Inflammatory macrophage treated with lipopolysaccharide for 1 hour (primary cell): ENCODE data around the gene SH3RF2.
A peak's percentile ranks its signal among the peaks of the same experiment; 100 is the strongest.
"Not testable (repeated sequence)": the region's sequence is repeated elsewhere in the genome, so short reads cannot be mapped to it uniquely, and the experiment has no call there.

ENCODE experiments used
- DNase-seq, 2 donors: peaks; one replicate each; pipeline ENCODE4 v3.0.0-alpha.2; 2020 to 2022

Gene SH3RF2

DNA sequence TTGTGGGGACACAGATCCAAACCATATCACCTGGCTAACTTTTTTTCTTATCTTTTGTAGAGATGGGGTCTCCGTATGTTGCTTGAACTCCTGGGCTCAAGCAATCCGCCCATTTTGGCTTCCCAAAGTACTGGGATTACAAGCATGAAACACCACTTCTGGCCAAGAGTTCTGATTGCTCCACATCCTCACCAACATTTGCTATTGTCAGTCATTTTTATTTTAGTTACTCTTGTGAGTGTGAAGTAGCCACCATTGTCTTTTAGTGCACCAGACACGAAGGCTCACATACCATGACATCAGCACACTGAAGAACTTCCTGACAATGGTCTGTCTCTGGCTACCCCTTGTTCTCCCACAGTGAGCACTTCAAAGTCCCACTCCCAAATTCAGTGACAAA lies 151.7 kb downstream of the SH3RF2 start:
- DNase-seq = no peak

DNA sequence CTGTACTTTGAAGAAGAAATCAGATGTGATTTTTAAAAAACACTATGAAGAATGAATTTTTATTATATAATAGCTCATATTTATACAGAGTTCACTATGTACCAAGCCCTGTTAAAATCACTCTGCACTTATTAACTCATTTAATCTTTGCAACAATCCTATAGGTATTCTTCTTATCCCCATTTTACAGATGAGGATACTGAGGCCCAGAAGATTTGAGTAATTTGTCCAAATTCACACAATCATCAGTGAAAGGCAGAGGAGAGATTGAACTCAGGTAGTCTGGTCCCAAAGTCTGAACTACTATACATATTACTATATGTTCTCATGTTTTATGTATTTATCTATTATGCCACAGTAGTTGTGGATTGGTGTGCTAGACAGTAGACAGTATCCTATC lies 152.9 kb downstream of the SH3RF2 start:
- DNase-seq = no peak

DNA sequence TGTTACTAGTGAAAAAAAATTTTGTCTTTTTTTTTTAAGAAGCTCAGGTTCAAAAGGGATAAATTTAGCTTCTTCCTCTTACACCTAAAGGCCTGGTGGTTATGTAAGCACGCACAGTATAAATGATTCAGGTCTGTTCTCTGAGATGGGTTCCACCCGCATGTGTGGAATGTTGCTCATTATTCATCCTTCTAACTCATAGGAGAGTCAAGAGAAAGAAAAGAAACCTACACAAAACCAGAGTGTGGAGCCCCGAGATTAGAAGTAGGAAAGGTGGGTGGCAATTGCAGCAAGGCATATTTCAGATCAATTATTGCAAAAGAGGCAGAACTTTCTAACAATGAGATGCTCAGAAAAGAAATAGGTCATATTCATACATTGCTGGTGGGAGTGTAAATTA lies 155.5 kb downstream of the SH3RF2 start:
- no peak for DNase-seq

DNA sequence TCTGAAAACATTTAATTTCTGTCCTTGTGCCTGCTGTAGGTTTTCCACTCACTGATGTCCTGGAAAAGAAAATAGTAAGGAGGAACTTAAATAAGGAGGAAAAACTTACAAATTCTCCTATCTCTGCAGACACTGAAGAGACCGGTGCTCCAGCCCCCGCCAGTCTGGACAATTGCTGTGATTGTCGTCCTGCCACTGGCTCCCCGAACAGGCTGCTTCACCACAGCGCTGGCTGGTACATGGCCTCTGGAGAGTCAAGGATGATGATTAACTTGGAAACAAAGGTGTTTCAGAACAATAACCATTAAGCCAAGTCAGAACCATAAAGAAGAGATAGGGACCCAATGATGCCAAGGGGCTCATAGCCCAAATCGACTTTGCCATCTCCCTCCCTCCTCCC lies 161.7 kb downstream of the SH3RF2 start:
- DNase-seq = no peak

DNA sequence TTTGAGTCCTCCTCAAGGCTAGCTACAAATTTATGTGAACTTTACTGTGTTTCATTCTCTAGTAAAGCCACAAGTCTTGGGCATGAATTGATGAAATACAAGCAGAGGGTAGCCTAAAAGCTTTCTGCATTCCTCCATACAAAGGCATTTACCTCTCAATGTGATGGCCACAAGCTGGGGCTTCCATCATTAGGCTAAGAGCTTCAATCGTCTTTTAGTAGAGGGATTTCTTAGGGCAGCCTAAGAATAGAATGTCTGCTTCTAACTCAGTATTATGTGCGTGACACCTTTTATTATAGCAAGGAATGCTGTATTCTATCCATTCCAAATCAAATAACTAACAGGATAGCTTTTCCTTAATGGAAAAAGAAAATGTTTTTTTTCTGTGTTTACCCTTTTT lies 165.3 kb downstream of the SH3RF2 start:
- DNase-seq = no peak

DNA sequence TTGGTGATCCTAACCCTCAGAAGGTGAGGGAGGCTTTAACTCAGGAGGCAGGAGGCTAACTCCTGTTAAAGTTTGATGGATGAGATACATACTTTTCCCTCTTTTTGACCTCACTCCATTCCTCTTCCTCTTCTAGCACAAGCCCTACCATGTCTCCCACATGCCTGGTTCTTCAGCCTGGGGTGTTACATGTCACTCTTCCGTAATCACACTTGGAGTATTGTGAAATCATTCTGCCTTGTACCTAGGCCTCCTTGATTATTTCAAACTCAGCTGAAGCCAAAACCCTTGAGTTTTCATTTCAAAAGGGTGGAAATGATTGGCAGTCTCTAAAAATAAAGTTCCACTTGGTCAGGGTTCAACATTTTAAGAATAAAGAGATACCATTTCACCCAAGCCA lies 167.2 kb downstream of the SH3RF2 start:
- DNase-seq = peak; percentile 5 to 21

DNA sequence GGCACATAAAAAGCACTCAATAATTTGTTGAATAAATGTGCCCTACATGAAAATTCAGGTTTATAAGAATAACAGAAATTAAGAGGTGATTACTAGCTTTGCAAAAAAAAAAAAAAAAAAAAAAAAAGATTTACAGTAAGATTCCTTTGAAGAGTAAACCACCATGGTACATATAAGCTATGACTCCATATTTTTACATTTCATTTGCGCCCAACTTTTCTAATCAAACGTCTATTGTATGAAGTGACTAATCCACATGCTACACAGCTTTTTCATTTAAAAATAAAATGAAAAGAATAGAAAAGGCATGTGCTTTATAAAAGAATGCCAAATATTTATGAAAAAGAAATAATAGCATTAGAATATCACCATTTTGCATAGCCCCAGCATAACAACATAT lies 169.1 kb downstream of the SH3RF2 start, which contains the start of gene PLAC8L1:
TSS of gene PLAC8L1 (minus strand) at position 101 of the 400 bp plus-strand sequence. CDS start 1,266 bp downstream, outside the sequence.
- DNase-seq = no peak

DNA sequence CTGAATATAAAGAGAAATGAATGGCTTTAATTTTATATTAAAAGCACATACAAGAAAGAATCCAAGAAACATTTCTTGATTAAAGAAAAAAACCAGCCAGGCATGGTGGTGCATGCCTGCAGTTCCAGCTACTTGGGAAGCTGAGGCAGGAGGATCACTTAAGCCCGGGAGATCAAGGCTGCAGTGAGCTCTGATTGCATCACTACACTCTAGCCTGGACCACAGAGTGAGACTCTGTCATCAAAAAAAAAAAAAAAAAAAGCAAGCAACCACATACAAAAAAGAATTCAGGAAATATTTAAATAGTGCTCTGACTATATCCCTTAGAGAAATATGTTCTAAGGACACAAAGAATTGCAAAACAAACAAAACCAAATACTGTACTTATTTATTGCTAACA lies 171.5 kb downstream of the SH3RF2 start:
- no peak for DNase-seq

DNA sequence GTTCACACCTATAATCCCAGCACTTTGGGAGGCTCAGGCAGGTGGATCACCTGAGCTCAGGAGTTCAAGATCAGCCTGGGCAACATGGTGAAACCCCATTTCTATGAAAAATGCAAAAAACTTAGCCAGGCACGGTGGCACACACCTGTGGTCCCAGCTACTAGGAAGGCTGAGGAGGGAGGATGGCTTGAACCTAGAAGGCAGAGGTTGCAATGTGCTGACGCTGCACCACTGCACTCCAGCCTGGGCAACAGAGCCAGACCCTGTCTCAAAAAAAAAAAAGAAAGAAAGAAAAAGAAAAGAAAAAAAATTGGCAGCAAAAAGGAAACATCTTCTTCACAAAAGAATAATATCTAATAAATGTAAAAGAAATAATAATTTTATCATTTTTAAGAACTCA lies 172.5 kb downstream of the SH3RF2 start:
- DNase-seq = not testable (repeated sequence)

DNA sequence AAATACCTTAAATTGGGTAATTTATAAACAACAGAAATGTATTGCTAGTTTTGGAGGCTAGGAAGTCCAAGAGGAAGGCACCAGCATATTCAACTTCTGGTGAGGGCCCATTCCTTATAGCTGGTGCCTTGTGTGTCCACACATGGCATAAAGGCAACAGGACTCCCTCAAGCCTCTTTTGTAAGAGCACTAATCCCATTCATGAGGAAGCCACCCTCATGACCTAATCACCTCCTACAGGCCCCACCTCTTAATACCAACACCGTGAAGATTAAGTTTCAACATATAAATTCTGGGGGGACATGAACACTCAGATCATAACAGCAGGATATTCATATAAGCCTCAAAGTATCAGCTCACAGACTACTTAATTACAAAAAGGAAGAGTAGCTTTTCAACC lies 173.0 kb downstream of the SH3RF2 start:
- DNase-seq = no peak

DNA sequence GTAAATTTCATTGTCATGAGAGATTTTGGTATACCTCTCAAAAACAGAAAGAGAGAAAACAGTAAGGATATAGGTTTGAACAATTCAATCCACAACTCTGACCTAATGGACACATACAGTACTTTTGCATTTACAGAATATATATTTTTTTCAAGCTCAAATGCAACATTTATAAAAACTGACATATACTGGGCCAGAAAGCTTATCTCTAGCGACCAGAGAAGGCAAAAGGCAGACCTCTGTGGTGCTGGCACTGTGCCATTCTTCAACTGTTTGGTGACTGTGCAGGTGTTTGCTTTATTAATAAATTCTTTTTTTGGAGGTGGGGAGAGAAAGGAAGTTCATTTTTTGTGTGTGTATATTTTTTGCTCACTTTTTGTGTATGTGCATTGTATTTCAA lies 175.0 kb downstream of the SH3RF2 start:
- DNase-seq = no peak

DNA sequence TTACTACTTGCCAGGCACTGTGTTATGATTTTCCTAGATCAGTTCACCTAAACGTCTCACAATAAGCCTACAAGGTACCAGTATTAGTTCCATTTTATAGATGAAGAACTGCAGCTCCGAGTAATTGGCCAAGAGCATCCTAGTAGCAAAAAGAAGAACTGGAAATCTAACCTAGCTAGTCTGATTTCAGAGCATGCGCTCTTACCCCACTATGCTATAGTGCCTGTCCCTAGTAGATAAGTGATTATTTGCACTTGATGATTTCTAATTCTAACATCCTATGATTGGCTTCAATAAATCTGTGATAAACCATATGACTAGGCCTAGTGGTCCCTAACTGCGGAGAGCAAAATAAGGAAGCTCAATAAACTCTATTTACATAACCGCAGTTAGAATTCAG lies 176.1 kb downstream of the SH3RF2 start:
- no peak for DNase-seq
